Measurements from ENCODE around the gene ADSS1.

ADSS1 gene

DNA sequence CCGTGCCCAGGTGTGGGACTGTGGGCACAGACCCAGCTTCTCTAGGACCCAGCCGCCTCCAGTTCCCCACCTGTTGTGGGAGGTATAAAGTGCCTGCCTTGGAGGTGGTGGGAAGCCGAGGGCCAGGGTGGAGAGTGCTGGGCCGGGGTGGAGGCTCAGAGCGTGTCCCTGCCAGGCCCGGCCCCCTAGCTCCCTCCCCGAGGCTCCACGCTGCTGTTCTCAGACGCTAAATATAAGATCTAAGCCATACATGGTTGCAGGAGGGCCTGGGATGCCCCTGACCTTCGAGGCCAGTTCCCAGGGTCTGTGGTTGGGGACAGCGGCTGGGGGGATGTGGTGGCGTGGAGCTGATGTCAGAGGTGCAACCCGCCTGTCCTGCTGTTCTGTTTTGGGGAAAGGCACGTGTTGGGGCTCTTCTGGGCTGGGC is 23.8 kb upstream of the ADSS1 start:
- DNase-seq (ENCODE audit: low spot score): no peak

DNA sequence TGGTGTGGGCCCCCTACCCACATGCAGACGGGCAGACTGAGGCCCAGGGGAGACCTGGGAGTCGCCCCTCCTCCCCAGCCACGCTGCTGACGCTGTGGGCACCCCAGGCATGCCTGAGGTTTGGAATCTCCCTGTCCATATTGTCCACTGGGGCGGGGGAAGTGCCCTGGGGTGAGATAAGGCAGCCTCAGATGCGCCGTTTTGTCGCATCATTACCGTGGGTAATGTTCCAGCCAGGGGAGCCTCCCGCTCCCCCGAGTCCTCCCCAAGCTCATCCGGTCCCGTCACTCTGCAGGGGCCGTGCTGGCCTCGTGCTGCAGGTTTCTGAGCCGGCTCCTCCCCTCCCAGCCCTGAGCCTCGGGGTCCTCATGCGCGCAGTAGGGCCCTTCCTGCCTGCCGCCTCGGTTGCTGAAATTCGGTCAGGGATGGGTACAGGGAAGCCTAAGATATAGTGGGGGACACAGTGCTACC is 23.2 kb upstream of the ADSS1 start:
- no peak for DNase-seq (ENCODE audit: low spot score)

DNA sequence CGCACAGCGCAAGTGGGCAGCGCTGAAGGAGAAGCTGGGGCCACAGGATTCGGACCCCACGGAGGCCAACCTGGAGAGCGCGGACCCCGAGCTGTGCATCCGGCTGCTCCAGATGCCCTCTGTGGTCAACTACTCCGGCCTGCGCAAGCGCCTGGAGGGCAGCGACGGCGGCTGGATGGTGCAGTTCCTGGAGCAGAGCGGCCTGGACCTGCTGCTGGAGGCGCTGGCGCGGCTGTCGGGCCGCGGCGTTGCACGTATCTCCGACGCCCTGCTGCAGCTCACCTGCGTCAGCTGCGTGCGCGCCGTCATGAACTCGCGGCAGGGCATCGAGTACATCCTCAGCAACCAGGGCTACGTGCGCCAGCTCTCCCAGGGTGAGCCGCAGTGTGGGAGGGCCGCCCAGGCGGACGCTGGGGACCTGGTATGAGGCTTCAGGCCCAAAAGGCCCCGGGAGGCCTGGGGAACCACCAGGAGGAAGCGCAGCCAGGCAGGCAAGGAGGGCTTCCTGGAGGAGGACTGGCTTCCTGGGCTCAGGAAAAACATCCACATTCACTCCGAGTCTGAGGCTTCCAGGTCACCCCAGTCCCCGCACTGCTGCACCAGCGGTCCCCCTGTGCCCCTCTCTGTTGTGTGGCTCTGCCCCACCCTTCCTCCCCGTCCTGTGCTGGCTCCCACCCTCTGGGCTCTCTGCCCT is 22.5 kb upstream of the ADSS1 start:
- no peak for DNase-seq (ENCODE audit: low spot score)

DNA sequence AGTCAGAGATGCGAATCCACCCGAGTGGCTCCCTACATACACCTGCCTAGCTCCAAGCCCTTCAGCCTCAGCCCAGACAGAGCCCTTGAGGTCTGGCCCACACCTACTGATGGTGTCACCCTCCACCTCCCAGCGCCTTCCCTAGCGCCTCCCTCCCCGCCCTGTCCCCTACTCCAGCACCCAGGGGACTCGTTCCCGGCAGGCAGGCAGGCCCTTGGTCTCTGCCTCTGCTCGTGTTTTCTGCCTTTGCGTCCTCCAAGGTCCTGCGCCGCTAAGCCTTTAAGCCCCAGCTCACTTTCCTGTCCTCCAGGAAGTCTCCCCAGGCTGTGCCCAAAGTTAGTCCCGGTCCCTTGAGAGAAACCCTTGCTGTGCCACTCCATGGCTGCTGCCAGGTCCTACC is 21.9 kb upstream of the ADSS1 start:
- no peak for DNase-seq (ENCODE audit: low spot score)

DNA sequence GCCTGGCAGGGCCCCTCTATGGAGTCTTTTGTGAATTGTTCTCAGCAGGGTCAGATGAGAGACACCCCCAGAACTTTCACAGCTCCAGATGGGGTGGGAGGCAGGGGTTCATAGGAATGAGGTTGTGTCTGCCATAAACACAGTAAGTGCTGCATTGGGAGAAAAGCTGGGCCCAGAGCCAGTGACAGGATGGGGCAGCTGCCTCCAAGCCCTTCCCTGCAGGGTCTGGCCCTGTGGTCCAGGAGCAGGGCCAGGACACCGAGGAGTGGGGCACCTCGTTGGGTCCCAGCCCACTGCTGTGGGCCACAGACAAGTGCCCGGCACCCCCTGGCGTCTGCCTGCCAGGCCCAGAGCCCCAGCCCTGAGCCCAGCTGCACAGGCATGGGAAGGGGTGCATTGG is 21.4 kb upstream of the ADSS1 start:
- no peak for DNase-seq (ENCODE audit: low spot score)

DNA sequence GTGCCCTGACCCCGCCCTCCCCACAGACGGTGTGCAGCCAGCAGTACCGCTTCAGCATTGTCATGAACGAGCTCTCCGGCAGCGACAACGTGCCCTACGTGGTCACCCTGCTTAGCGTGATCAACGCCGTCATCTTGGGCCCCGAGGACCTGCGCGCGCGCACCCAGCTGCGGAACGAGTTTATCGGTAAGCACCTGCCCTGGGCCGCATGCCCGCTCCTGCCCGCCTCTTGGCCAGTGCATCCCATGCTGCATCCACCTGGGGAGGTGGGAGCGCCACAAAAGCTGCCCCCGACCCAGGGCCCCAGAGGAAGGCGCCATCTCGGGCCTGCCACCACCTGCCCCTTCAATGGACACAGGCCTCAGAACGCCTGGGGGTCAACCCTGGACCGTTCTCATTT is 20.8 kb upstream of the ADSS1 start:
- no peak for DNase-seq (ENCODE audit: low spot score)

DNA sequence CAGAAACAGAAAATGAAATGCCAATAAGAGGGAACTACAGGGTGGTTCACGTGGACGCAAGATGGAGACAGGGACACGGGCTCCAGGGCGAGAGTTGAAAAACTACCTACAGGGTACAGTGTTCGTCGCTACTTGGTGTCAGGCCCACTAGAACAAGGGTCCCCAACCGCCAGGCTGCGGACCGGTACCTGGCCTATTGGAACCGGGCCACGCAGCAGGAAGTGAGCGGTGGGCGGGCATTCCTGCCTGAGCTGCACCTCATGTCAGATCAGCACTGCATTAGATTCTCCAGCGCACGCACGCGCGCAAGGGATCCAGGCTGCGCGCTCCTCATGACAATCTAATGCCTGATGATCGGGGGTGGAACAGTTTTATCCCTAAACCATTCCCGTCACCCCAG is 19.8 kb upstream of the ADSS1 start:
- DNase-seq (ENCODE audit: low spot score): no peak

DNA sequence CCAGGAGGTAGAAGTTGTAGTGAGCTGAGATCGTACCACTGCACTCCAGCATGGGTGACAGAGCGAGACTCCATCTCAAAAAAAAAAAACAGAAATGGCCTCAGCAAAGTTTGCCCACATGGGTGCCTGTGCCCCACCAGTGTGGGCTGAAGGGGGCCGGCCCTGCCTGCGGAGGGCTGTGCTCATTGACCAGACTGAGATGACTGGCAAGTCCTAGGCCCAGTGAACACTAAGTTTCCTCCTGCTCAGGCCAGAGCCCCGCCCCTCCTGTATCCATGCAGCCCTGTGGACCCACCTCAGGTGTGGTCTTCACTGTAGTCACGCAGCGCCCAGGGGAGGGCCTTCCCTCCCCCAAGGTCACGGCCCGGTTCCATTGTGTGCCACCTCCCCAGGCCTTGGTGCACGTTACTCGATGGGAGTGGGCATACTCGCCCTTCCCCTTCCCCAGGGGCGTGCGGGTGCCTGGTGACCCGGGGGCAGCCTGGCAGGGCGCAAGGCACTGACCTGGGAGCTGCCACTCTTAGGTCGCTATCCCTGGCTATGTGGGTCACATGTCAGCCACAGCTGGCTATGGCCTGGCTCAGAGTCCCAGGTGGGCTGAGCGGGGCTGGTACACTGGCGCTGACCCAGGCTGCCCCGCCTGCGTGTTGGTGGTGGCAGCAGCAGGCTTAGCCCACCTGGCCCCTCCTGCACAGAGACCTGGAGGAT is 18.5 kb upstream of the ADSS1 start:
- no peak for DNase-seq (ENCODE audit: low spot score)

DNA sequence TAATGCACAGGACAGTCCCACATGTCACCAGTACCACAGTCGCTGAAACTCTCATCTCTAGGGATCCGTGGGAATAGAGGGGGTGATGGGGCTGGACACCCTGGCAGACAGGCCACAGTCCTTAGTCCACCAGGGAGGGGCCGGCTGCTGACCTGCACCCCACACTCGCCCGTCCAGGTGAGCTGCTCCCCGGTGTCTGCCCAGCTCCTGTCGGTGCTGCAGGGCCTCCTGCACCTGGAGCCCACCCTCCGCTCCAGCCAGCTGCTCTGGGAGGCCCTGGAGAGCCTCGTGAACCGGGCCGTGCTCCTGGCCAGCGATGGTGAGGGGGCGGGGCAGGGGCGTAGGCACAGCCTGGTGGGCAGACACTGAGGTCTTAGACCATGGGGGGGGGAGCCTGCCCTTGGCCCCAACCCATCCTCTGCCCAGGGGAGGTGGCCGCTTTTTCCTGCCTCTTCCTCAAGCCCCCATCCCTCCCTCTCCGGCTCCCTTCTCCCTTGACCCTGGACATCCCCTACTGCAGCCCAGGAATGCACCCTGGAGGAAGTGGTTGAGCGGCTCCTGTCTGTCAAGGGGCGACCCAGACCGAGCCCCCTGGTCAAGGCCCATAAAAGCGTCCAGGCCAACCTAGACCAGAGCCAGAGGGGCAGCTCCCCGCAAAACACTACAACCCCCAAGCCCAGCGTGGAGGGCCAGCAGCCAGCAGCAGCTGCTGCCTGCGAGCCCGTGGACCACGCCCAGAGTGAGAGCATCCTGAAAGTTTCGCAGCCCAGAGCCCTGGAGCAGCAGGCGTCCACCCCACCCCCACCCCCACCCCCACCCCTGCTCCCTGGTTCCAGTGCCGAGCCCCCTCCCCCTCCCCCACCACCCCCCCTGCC is 17.1 kb upstream of the ADSS1 start:
- peak; percentile 58 for DNase-seq (ENCODE audit: low spot score)

DNA sequence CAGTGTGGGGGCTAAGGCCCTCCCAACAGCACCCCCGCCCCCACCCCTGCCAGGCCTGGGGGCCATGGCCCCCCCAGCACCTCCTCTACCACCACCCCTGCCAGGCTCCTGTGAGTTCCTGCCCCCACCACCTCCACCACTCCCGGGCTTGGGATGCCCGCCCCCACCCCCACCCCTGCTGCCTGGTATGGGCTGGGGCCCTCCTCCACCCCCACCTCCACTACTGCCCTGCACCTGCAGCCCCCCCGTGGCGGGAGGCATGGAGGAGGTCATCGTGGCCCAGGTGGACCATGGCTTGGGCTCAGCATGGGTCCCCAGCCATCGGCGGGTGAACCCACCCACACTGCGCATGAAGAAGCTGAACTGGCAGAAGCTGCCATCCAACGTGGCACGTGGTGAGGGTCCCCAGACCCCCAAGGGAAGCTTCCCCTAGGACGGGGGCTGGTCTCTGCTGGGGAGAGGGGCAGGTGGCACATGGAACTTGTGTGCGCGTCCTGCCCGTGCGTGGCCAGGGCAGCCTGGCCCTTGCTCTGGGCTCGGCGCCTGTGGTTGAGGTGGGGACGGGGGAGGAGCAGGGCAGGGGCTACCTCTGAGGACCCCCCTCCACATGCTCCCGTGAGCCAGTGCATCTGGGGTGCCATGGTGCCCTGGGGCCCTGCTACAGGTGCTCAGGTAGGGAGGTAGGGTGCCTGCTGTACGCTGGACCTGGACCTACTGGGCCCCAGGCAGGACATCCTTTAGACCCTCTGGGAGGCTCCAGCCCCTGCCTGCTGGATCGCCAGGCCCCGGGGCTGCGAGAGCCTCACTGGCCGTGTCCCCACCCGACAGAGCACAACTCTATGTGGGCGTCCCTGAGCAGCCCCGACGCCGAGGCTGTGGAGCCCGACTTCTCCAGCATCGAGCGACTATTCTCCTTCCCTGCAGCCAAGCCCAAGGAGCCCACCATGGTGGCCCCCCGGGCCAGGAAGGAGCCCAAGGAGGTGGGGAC is 16.1 kb upstream of the ADSS1 start:
- no peak for DNase-seq (ENCODE audit: low spot score)

DNA sequence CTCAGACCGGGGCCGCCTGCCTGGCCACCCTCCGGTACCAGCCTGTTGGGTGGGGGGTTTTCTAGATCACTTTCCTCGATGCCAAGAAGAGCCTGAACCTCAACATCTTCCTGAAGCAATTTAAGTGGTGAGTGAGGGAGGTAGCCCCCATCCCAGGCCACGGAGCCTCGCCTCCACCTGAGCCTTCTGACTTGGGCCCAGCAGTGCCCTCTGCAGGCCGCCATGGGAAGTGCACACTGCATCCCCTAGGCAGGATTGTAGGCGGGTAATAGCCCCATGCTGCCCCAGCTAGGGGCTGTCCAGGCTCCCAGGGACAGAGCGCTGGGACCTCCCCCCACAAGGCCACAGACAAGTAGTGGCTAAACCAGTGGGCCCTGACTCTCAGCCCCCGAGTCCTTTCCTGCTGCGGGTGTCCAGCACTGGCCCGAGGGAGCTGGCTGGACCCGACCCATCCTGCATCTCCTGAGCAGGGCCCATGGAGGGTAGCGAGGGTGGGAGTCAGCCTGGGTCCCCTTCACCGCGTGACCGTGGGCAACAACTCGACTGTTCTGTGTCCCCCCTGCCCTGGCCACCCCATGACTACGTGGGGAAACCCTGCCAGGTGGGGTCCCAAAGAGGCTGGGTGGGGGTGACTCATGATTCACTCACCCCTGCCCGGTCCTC is 15.3 kb upstream of the ADSS1 start:
- DNase-seq (ENCODE audit: low spot score): peak; percentile 93

DNA sequence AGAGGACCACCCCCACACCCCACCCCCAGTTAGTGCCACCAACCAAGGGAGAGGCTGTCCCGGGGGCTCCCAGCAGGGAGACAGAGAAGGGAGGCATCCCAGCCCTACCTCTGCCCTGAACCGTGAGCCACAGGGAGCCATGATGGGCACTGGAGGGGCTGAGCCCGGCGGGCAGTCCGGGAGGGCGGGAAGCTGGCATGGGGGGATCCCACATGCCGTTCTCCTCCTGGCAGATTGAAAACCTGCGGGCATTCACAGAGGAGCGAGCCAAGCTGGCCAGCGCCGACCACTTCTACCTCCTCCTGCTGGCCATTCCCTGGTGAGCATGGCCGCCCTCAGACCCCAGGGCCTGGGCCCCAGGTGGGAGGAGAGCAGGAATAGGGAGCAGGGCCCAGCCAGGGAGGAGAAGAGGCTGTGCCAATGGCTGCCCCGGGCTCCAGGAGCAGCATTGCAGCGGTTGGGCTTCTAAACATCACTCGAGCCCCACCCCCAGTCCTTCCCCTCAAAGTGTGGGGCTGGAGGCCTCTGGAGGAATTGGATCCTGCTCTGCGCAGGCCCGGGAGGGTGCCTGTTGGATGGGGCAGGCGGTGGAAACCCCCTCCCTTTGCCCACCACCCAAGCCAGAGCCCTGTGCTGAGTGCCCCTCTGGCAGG is 14.5 kb upstream of the ADSS1 start:
- DNase-seq (ENCODE audit: low spot score): no peak

DNA sequence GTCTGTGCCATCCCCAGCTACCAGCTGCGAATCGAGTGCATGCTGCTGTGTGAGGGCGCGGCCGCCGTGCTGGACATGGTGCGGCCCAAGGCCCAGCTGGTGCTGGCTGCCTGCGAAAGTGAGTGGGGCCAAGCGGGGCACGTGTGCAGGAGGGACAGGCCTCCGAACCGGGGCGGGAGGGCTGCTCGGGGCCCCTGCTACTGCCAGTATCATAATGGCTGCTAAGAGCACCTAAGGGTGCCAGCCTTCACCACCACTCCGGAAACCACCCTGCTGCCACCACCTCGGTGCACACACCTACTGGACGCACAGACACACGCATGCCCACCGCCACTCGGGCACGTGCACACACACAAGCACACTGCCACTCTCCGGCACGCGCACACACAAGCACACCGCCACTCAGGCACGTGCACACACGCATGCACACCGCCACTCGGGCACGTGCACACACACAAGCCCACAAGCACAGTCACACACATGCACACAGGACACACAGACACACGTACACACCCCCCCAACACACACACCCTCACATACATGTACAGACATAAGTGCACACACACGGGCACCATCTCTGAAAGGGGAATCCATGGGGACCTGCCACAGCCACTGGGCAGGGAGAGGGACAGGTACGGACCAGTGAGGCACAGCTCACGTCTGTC is 13.8 kb upstream of the ADSS1 start:
- no peak for DNase-seq (ENCODE audit: low spot score)

DNA sequence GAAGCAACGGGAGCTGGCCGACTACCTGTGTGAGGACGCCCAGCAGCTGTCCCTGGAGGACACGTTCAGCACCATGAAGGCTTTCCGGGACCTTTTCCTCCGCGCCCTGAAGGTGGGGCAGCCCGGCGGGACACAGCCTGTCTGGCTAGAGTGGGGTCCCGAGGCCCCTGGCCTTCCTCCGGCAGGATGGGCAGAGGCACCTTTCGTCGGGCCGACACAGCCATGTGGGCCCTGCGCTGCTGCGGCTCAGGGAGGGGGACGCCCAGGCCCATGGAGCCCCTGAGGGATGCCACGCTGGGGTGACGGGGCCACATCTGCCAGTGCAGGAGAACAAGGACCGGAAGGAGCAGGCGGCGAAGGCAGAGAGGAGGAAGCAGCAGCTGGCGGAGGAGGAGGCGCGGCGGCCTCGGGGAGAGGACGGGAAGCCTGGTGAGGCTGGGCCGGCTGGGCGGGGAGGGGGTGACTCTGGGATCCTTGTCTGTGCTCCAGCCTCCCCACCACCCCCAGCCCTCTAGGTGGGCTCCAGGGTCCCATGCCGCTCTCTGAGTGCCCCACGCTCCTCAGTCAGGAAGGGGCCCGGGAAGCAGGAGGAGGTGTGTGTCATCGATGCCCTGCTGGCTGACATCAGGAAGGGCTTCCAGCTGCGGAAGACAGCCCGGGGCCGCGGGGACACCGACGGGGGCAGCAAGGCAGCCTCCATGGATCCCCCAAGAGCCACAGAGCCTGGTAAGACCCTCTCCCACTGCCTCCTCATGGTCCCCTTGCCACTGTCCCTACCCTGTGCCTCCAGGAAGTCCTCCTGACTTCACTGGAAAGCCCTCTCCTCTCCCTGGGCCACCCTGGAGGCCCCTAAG is 10.9 kb upstream of the ADSS1 start:
- DNase-seq (ENCODE audit: low spot score): no peak

DNA sequence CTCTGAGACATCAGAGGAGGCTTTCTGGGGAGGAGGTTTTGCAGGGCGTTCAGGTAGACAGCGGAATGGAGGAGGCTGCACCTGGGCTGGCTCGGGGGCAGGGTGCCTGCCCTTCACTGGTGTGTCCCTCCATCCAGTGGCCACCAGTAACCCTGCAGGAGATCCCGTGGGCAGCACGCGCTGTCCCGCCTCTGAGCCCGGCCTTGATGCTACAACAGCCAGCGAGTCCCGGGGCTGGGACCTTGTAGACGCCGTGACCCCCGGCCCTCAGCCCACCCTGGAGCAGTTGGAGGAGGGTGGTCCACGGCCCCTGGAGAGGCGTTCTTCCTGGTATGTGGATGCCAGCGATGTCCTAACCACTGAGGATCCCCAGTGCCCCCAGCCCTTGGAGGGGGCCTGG is 10.0 kb upstream of the ADSS1 start:
- no peak for DNase-seq (ENCODE audit: low spot score)

DNA sequence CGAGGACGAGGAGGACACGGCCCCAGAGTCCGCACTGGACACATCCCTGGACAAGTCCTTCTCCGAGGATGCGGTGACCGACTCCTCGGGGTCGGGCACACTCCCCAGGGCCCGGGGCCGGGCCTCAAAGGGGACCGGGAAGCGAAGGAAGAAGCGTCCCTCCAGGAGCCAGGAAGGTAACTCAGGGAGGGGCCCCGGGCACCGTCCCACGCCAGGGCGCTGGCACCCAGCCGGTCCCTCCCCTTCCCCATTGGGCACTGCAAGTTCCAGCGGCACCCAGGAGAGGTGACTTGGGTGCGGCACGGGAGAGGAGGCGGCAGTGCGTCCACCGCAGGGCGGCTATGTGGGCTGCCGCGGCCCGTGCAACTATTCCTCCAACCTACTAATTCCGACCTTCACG is 9.3 kb upstream of the ADSS1 start:
- no peak for DNase-seq (ENCODE audit: low spot score)

DNA sequence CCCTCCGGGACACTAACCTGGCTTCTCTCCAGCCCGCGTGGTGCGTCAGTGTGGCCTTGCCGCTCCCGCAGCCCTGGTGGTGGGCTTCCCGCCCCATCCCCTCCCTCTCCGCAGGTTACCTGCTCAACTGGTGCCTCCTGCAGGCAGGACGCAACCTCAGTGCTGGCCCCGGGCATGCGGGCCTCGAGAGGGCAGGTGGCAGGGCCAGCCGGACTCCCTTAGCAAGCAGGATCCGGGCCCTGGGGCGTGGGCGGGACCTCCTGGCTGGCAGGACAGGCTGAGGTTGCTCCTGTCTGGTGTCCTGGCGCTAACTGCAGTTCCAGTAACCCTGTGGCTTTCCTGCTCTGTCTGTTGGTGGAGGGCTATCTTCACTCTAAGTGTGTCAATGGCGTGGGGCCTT is 8.6 kb upstream of the ADSS1 start:
- DNase-seq (ENCODE audit: low spot score): no peak

DNA sequence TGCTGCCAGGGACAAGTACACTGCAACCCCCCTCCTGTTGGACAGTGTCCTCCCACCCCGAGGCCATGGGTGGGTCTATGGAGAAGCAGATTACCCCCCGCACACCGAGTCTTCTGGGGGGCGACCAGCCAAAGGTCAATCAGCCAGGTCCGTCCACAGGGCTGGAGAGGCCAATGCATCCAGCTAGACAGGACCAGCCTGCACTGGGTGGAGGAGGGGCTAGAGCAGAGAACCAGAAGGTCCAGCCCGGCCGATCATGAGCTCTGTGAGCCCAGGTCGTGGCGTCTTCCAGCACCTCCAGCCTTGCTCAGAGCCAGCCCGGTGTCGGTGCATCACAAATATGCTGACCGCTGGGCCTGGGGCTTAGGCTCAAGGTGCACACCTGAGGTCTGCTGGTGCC is 8.2 kb upstream of the ADSS1 start:
- DNase-seq (ENCODE audit: low spot score): no peak

DNA sequence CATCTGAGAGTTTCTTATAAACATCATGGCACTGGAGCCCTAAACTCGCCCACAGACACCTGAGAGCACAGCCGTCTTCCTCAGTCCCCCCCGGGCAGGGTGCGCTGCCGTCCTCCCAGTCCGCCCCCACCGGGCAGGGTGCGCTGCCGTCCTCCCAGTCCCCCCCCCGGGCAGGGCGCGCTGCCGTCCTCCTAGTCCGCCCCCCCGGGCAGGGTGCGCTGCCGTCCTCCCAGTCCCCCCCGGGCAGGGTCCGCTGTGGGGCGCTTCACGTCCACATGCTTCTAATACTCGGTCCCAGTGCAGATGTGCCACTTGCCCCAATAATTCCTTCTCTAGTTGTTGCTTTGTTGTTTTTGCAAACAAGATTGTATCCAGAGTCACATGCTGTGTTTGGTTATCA is 6.9 kb upstream of the ADSS1 start:
- no peak for DNase-seq (ENCODE audit: low spot score)
